Activated naive CD4-positive, alpha-beta T cell (primary cell): ENCODE data around the gene LSG1.
"Not testable (repeated sequence)": the region's sequence is repeated elsewhere in the genome, so short reads cannot be mapped to it uniquely, and the experiment has no call there.

Experiments used
- DNase-seq, 4 experiments: peaks; one replicate each; lab custom pipeline; 2025; lab: John Stamatoyannopoulos, UW

The LSG1 gene

DNA sequence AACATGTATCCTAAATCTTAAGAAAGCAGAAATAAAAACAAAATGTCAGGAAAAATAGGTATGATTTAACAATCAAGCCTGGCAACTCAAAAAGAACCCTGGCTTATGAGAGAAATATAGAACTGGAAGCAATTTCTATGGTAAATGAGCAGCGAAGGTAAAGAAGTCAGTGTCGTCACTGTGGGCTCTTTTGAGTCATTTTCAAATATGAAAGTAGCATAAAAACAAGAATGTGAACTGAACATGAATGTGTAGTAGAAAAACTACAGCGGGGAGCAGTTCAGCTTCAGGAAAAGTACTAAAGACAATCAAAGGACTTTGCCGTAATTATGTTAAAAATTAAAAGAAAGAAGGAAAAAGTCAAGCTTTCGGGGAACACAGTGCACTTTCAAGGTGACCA is 17.5 kb downstream of the LSG1 start:
- DNase-seq = no peak

DNA sequence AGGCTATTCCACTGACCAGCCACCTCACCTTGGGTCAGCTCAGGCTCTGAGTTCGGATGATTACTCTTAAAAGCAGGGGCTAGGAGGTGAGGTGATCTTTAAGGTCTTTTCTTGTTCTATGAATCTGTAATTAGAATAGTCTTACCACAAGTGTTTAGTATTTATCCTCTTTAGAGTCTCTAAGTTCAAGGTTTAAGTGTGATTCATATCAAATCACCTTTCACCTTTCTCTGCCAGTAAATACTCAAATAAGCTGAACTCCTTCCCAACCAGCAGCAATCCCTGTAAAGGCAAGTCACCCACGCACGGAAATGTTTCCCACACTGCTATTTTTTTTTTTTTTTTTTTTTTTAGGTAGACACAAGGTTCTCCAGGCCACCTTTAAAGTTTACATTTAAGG is 24.2 kb downstream of the LSG1 start:
- DNase-seq = no peak

DNA sequence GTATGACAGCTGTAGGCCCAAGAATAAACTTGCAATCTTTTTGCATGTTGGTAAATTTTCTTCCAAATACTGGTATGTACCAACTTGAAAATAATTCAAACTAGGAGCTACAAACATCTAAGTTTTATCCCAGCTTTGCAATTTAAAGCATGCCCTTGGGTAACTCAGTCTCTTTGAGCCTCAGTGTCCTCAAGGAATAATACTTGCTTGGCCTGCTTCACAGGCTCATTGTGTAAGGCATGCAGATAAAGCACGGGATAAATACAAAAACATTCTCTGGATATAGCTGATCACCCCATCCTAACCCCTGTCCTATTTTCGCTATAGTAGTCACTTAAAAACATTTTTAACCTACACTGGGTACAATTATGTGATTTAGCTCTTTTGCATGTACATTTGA is 29.2 kb downstream of the LSG1 start:
- DNase-seq = no peak

DNA sequence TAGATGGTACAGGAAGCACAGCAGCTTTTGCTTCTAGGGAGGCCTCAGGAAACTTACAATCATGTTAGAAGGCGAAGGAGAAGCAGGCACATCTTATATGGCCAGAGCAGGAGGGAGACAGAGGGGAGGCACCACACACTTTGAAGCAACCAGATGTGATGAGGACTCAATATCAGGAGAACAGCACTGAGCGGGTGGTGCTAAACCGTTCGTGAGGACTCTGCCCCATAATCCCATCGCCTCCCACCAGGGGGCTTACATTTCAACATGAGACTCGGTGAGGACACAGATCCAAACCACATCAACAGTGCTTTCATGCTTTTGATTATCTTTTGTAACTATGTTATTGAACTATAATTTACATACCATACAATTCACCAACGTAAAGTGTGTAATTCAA is 31.2 kb downstream of the LSG1 start:
- DNase-seq = peak in 2 of 4 experiments; percentile 8 to 24

DNA sequence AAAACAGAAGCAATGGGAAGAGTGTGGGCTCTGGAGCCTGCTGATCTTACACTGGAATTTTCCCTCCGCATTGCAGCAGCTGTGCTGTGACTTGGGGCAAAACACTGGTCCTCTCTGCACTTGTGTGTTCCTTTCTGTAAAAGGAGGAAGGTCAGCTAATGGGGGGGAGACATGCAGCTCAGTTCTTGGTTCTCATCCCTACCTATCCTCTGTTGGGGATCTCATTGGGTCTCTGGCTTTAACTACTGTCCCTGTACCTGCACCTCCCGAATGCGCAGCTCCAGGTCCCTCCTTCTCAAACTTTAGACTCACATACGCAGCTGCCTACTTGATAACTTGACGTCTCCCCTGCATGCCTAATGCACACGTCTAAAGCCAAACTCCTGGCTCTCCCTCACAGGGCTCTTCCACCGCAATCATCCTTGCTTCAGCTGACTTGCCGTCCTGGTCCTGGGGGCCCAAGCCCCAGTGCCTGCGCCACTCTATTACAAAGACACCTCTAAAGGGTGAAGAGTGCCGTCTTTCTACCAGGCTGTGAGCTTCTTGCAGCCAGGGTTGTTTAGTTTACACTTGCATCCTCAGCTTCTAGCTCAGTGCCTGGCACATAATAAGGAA is 32.9 kb downstream of the LSG1 start:
- no peak for DNase-seq

DNA sequence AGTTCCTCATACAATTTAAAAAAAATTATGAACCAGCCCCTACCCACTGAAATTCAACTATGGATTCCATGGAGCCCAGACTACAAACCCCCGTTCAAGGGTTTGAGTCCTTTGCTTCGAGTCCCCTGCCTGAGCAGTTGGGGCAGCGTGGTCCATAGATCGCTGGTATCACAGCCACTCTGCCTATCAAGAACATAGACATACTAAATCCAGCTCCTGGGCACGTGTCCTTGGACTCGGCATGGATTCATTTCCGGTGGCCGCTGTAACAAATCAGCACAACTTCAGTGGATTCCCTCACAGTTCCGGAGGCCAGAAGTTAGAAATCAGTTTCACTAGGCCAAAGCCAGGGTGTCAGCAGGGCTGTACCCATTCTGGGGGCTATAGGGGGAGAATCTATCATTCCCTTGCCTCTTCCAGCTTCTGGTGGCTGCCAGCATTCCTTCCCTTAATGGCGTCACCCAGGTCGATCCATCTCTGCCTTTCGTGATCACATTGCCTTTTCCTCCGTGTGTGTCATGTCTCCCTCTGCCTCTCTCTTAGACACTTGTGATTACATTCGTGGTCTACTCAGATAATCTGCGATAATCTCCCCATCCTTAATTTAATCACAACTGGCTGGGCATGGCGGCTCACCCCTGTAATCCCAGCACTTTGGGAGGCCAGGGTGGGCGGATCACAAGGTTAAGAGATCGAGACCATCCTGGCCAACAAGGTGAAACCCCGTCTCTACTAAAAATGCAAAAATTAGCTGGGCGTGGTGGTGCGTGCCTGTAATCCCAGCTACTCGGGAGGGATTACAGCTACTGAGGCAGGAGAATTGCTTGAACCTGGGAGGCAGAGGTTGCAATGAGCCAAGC is 34.2 kb downstream of the LSG1 start:
- no peak for DNase-seq

DNA sequence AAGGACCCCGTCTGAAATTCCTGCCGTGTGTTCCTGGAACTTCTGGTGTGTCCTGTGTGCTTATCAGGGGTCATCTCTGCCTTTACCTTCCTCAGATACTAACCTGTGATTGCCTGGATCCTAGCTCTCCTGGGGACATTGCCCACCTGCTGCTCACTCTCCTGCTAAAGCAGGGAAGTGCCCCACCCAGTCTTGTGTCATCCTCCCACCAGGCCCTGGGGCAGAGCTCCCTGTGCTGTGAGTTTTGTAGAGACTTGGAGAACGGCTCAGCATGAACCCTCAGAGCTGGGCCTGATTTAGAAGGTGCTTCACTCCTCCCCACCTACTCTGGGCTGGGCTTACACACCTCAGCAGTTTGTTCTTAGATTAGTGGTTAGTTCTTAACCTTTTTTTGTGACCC is 34.9 kb downstream of the LSG1 start:
- DNase-seq = no peak

DNA sequence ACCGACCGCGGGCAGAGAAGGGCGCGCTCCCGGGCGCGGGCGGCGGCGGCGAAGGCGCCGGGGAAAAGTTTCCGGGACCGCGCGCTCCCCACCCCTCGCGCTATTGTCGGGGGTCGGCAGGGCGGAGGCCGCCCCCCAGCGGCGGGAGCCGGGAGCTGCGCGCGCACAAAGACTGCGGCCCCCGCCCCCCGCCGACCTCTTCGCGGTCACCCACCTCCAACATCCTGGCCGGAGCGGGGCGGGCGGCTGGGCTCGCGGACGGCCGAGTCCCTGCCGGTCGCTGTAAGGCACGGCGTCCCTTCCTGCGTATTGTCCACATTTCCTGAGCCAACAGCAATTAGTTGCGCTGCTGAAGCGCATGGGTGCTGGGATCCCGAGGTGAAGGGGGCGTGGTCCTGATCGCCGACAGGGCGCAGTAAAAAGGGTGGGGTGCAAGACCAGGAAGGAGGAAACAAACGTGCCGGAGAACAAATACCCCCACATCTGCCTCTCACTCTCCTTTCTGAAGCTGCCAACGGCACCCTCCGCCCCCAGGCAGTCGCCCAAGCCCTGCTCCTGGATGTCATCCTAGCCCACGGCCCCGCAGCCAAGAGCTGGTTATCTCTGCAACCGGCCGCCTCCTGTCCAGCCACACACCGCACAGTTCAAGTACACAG is 38.5 kb downstream of the LSG1 start, which contains the start of gene TMEM44:
Gene TMEM44 (minus strand): TSS at position 71 of the 656 bp plus-strand sequence. CDS start 204 bp downstream, outside the sequence.
- peak in 2 of 4 experiments; percentile 9 to 42 for DNase-seq

DNA sequence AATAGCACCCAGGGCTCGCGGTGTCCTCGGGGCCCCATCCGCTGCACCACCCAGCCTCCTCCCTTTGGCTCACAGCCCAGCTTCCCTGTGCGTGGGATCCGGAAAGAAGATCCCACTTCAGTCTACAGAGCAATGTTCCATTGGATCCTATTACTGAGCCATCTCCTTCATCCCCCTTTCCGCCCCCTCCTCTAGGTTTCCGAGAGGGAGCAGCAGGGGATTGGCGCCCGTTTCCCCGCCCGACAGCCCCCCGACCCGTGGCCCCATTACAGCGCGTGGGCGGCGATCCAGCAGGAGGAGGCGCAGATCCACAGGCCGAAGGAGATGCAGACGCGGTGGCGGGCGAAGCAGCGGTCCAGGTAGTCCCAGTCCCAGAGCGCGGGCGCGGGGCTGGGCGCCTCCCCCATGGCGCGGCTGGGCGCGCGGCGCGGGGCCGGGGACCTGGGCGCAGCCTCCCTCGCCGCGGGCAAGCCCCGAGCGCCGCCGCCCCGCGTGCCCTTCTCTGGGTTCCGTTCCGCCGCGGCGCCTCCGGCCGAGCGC is 39.1 kb downstream of the LSG1 start:
- peak in 1 of 4 experiments; percentile 17 for DNase-seq

DNA sequence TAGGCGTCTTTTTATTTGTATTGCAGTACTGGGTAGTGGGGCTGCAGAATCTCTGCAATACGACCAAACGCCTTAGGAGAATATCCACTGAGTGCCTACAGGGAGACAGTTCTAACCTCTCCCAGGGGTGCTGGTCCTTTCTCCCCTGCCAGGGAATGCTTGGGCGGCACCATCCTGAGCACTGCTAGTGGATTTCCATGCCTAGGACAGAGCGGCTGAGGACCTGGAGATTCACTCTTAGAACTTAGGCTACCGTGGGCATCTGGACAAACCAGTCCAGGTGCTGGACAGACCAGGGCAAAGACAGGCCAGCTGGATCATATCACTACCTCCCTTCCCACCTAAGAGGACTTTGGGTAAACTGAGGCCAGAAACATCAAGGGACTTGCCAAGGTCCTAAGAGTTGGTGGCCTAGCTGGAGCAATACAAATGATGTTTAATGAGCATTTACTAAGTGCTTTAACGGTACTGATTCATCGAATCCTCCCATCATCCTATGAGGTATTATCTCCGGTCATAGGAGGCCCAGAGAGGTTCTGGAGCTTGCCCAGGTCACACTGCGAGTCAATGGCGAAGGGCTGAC is 39.7 kb downstream of the LSG1 start:
- no peak for DNase-seq

DNA sequence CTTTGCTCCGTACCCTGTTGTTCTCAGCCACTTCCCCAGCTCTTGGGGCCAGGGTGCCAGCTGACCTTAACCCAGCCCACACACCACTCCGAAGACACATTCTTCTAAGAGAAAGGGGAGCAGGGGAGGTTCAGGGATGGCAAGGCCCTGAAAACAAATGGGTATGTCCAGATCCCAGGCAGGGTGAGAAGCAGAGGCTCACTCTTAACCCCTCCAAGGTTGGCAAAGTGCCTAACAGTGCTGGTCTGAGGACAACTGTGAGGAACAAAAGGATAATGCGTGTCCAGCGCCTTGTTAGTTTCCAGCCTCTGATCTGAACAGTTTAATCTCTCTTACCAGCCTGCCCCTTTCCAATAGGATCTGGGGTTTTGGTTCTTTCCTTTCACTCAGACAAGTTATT is 40.3 kb downstream of the LSG1 start:
- DNase-seq = no peak

DNA sequence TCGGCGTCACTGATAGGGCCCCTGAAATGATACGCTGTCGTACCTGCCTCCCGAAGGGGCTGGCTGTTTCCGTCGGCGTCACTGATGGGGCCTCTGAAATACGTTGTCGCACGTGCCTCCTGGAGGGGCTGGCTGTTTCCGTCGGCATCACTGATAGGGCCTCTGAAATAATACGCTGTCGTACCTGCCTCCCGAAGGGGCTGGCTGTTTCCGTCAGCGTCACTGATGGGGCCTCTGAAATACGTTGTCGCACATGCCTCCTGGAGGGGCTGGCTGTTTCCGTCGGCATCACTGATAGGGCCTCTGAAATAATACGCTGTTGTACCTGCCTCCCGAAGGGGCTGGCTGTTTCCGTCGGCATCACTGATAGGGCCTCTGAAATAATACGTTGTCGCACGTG is 41.3 kb downstream of the LSG1 start:
- DNase-seq = not testable (repeated sequence)

DNA sequence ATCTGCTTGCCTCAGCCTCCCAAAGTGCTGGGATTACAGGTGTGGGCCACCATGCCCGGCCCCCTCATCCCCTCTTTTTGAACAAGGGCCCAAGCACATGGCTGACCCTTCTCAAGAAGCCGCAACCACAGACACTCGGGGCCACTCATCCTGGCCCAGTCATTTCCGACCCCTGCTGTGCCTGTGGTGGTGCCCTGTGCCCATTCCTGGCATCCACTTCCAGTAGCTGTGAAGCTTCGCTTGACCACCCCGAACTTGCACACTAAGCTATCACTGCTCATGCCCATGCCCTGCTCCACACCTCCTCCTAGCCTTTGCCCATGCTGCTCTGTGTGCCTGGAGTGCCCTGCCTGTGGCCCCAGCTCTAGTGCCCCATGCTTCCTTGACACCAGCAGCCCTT is 47.0 kb downstream of the LSG1 start:
- no peak for DNase-seq

DNA sequence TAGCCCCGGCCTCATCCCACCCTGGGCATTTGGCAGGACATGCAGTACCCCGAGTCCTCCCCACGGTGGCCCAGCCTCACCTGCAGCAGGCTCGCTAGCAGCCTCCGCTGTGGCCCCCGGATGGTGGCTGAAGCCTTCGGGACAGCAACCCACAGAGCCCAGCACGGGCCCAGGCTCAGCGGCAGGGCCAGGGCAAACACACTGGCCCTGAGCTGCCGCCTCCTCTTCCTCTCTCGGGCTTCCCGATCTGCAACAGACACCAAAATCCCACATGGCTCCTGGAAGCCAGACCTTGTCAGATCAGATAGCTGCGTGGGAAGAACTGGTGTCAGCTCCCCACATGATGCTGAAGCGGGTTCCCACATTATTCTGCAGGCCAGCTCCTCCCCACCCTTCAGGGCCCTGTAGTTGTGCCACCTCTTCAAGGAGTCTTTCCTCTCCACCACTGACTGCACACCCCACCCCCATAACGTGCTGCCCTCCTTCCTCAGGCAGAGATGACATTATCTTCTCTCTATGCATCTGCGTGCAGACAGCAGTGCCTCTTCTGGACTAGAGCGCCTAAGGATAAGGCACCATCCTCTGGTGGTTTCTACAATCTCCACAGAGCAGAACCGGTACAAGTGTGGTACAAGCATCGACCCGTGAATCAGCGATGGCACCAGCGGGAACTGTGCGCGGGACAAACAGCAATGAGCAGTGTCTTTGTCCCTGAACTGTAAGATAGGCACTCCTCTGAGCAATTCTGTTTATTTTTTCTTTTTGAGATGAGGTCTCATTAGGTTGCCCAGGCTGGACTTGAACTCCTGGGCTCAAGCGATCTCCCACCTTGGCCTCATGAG is 48.3 kb downstream of the LSG1 start:
- no peak for DNase-seq

DNA sequence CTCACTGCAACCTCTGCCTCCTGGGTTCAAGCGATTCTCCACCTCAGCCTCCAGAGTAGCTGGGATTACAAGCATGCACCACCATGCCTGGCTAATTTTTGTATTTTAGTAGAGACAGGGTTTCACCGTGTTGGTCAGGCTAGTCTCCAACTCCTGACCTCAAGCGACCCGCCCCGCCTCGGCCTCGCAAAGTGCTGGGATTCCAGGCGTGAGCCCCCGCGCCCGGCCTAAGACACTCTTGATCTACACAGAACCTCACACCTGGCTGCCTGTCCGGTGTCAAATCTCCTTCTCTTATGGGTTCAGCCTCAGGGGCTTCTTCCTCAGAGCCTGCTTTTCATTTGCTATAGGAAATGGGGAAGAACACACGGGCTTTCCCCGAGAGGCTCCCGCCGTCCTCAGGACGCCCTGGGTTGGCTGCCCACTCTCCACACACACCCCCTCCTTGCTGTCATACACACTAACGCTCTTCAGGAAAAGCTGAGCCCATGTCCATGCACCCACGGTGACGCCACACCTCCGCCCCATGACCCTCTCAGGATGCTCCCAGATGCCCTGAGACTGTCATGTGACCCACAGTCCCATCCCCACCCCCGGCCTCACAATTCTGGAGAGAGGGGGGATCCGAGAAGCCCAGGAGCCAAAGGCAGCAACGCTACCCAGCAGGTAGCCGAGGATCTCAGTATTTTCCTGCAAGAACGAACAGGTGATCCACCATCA is 49.2 kb downstream of the LSG1 start:
- DNase-seq = no peak

DNA sequence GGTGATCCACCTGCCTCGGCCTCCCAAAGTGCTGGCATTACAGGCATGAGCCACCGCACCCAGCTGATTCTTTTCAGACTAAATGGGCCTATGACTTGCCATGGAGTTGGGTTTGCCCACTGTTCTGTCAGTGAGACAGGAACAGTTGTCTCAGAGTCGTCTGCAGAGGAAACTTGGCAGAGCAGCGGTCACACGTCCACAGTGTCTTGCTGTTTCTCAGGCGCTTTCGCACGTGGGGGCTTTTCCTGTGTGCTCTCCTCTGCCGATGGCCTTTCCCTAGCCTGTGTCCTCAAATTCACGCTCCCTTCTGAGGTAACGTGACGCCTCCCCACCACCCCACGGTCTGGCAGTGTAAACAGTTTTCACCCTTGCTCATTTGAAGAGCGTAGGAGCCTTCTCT is 50.0 kb downstream of the LSG1 start:
- DNase-seq = no peak

DNA sequence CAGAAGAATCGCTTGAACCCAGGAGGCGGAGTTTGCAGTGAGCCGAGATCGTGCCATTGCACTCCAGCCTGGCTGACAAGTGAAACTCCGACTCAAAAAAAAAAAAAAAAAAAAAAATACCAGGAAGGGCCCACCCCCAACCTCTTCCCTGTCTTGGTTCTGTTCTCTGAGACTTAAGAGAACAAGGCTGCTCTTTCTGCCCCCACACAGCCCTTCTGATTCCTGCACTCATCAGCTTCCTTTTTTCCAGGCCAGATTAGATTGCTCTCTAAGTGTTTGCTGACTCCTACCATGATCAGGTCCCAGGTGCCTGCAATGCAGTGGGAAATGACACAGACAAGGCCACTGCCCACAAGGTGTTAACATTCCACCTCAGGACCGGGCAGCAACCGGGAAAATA is 51.8 kb downstream of the LSG1 start:
- no peak for DNase-seq

DNA sequence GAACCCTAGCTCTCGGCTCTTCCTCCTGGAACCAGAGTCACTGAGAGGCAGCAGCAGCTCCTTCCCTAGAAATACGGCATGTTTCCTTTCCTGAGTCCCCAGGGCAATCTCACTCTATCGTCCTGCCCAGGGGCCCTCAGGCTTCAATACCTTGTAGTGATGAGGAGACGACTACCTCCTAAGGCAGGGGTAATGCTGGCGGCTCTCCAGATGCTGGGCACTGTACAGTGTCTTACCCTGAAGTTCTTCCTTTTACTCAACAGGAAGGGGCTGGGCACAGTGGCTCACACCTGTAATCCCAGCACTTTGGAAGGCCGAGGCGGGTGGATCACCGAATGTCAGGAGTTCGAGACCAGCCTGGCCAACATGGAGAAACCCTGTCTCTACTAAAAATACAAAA is 52.2 kb downstream of the LSG1 start:
- DNase-seq = no peak

DNA sequence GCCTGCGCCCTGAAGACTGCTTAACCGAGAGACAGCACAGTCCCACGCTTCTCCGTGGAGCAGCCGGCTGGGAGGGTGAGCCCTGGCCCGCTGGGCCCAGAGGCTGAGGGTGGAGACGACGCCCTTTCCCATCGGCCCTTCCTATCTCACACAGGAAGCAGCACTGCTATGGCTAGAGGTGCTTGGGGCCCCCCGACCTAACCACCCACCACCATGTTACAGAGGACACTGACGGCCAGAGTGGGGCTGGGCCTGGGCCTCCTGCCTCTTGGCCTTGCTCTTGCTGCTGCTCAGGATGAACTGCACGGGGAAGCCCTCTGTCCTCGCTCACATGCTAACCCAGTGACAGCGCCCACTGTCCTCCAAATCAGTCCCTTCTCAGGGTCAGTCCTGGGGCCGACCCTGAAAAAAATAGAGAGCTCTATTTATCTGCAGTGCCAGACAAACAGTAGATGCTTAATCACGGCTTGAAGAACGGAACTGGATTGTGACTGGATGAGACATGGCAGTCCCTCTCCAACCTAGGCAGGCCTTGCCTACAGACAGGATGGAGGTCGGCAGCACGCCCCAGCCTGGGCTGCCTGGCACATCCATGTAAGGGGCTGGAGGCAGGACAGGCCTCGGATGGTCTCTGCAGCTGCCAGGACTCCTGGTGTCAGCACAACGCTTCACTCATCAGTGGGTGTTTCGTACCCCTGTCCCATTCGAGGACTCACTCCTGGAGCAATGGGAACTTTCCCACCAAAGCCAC is 53.0 kb downstream of the LSG1 start:
- DNase-seq = no peak

DNA sequence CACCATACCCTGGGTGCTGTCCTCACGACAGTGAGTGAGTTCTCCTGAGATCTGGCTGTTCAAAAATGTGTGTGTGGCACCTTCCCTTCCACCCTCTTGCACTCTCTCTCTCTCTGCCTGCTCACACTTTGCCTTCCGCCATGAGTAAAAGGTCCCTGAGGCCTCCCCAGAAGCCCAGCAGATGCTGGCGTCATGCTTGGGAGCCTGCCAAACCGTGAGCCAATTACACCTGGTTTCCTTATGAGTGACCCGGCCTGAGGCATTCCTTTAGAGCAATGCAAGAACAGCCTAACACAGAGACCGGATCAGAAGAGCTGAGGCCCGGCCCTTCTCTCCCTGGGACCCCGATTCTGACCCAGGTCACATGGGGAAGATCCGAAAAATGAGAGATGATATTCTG is 54.2 kb downstream of the LSG1 start:
- DNase-seq = no peak
